GM20431 (cell line): ENCODE data around the gene CRADD.
"Not testable (repeated sequence)": the region's sequence is repeated elsewhere in the genome, so short reads cannot be mapped to it uniquely, and the experiment has no call there.

Experiments
- in situ Hi-C: fragments of 300-500 bp; cut with MseI, MboI; formaldehyde crosslinking; loops from one replicate; pipeline ENCODE4 v1.15.0; 2020; ENCODE audit warnings: low sequenced_read_pairs; ENCODE audit not compliant: unreplicated experiment

Gene CRADD

GRCh38 chr12:93798279-93799151, 121.3 kb downstream of the CRADD start:
- in situ Hi-C loops: no loop called here

DNA sequence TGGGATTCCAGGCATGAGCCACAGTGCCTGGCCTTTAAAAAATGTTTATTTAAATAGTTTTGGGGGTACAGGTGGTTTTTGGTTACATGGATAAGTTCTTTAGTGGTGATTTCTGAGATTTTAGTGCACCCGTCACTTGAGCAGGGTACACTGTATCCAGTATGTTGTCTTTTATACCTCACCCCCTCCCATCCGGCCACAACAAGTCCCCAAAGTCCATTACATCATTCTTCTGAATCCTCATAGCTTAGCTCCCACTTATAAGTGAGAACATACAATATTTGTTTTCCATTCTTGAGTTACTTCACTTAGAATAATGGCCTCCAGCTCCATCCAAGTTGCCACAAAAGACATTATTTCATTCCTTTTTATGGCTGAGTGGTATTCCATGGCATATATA, 124.5 kb downstream of the CRADD start:
- in situ Hi-C loops: not testable (repeated sequence)

DNA sequence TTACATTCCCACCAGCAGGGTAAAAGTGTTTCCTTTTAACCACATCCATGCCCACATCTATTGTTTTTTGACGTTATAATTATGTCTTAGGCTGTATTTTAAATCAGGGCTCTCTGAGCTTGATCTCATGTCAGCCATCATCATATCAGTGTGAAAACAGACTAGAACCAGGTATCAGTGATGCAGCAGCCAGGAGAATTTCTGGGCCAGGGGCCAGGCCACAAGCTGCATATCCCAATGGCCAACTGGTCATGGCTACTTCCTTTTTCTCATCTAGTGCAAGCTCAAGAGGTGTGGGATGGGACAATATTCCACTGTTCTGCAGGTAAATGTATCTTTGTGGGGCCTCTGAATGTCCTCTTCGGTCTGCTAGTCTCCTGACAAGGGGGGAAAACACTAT, 125.1 kb downstream of the CRADD start:
- in situ Hi-C loops: no loop called here

- in situ Hi-C loops: no loop called here
These were observed 125.7 kb downstream of the CRADD start for GRCh38 chr12:93802698-93803423.

- in situ Hi-C loops: no loop called here
These were observed 126.2 kb downstream of the CRADD start for GRCh38 chr12:93803424-93803807.

- in situ Hi-C loops: no loop called here
These were observed 127.4 kb downstream of the CRADD start for GRCh38 chr12:93804392-93805179.

DNA sequence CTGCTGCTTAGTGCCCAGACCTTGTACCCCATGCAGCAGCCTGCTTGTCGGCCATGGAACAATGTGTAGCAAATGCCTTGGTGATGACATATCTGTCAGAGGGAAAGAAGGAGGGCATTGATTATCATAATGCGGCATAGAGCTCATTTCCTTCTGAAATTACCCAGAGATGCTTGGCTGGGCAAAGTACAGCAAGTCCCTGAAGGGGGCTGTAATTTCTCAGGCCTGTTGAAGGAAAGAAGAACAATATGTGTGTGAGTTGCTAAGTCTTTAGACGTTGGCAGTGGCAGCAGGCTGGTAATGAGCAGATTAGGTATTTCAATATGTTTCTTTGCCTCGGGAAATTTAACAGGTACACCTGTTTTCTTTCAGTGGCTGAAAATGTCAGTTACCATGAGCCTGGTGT, 128.6 kb downstream of the CRADD start:
- in situ Hi-C loops: no loop called here

GRCh38 chr12:93807354-93807753, 130.2 kb downstream of the CRADD start:
- in situ Hi-C loops: no loop called here

- in situ Hi-C loops: no loop called here
These were observed 131.2 kb downstream of the CRADD start for GRCh38 chr12:93808169-93808899.

DNA sequence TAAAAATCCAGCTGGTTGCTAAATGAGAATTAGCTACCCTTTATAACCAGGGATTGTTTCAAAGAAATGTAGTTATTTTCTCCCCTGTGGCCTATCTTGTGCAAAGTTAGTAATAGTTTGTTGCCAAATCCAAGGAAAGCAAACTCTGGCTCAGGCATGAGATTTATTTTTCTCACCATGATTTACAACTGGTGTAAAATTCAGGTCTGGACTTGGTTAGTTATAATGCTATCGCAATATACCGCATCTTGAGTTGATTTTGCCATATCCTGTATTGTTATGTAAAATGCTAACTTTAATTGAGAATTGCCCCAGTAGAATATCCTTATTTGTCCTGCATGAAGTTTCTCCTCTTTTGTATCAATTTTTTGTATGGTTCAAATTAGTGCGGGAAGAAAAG, 135.5 kb downstream of the CRADD start:
- in situ Hi-C loops: no loop called here

DNA sequence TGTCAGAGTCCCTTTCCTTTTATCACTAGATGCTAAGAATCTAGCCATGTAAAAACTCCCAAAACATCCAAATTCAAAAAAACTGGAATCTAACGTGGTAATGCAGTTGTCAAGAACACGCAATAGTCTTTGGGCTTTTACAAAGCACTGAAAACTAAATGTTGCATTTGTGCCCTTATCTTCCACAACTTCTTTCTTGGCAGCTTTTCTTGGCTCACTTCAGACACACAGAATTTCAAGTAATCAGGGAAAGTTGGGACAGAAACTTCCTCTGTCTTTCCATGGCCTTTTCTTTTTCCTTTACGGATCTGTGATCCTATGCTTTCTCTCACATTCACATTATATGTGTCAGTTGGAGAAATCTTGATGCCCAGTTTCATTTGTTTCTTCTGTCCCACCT, 136.0 kb downstream of the CRADD start:
- in situ Hi-C loops: no loop called here

- in situ Hi-C loops: no loop called here
These were observed 137.0 kb downstream of the CRADD start for GRCh38 chr12:93813972-93814821.

DNA sequence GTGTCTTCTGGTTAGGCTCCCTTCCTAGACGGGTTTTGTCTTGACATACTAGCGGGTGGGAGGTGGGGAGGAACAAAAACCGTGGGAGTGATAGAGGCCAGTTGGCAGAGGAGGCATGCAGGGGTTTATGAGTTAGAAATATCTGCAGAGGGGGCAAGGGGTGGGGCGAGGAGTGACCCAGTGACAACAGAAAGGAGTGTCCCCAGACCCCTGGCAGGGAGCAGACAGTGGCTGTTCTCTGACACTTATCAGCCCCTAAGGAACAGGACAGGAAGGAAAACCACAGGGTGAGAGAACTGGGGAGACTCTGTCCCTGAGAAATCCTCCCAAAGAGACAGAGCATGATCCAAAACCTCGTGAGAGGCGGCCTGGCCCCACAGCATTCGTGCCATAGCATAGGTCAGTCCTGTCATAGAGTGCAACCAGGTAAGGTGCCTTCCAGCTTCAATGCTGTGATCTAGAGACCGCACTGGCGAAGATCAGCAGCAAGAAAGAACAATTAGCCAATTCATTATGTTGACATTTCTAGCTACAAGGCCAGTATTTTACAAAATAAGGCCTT, 141.4 kb downstream of the CRADD start:
- in situ Hi-C loops: no loop called here

GRCh38 chr12:93819050-93819491, 141.9 kb downstream of the CRADD start:
- in situ Hi-C loops: no loop called here

DNA sequence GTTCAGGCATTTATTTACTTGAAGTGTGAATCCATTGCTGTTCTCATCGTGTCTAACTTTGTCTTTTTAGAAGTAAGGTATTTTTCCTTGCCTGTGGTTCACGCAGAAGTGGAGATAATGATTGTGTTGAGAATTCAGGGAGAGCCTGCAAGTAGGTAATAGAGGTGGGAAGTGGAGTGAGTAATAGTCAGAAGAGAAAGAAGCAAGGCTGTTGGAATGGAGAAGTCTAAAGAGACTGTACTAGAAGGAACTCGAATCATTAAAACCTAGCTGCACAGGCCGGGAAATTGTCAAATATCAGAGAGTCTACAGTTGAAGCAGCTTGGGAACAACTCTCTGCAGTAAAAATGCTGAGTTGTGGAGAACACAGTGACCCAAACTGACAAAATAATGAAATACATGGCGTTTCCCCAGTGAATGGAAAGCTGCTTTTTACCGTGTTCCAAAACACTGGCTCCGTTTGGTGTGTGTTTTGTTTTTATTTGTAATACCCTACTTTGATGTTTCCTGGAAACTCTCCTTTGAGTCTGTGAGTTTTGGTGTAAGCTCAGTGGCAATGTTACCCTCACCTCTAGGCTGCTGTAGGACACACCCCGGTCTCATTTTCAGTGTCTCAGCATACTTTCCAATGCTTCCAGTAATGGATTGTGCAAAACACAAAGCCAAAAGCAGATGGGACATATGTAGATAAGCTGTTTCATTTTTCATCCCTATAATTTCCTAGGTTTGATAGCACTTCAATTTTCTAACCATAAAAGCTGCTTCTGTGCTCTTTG, 146.6 kb downstream of the CRADD start:
- in situ Hi-C loops: no loop called here

- in situ Hi-C loops: no loop called here
These were observed 147.6 kb downstream of the CRADD start for GRCh38 chr12:93824514-93825500.

DNA sequence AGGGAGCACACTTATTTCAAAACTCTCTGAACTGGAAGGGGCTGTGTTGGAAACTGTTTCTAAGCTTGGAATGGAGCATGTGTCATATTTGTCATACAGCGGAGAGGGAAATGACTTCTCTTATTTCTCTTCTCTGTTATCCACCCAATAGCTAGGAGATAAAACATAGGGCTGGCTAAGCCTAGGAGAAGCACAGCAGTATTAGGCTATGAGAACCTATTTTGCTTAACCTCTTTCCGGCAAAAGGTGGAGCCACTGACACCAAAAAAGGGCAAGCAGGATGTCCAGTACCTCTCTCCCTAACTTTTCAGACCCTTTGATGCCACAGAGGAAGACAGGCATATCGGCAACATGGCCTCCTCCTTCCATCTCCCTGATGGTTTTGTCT, 148.3 kb downstream of the CRADD start:
- in situ Hi-C loops: no loop called here
